ENCODE data around the gene SIGLEC8. TPM values are rescaled to one million over a fixed set of nuclear protein-coding genes. Genes with fewer than 3 reads are reported as not detected.
A peak's percentile ranks its signal among the peaks of the same experiment; 100 is the strongest.
"Not testable (repeated sequence)": the region's sequence is repeated elsewhere in the genome, so short reads cannot be mapped to it uniquely, and the experiment has no call there.

Gene SIGLEC8
- total and polyA plus RNA-seq, 4 donors: 2.0 to 4.7 (median 3.7) TPM

GRCh38 chr19:51433043-51433442 lies 25.2 kb downstream of the SIGLEC8 start:
- no peaks in the 10 kb centered on the region for H3K36me3 ChIP-seq (ENCODE audit: control insufficient read depth, insufficient read depth, low read length)
- no peak for DNase-seq (ENCODE audit: low read depth in 4 of 6, low spot score in 6 of 6)
- no peak overlapping the region for H3K27ac ChIP-seq (ENCODE audit: low read depth, low read length)
- H3K4me3 ChIP-seq (ENCODE audit: low read depth, low read length): no peak overlapping the region
- H3K4me1 ChIP-seq (ENCODE audit: control insufficient read depth, insufficient read depth, low read length): no peaks in the 10 kb centered on the region
- WGBS (ENCODE audit: insufficient coverage): 33% methylated on average over 1 of the region's 4 CpGs
- no peaks in the 10 kb centered on the region for H3K9me3 ChIP-seq (ENCODE audit: control insufficient read depth, insufficient read depth, low read length)
- H3K27me3 ChIP-seq (ENCODE audit: control insufficient read depth, insufficient read depth, low read length): no peaks in the 10 kb centered on the region

- Histone ChIP-seq H3K4me3 (ENCODE audit: low read depth, low read length) (no peak overlapping the region), H3K27me3 (ENCODE audit: control insufficient read depth, insufficient read depth, low read length) (peaks cover 3% of the 10 kb centered on the region), H3K9me3 (ENCODE audit: control insufficient read depth, insufficient read depth, low read length) (no peaks in the 10 kb centered on the region), H3K36me3 (ENCODE audit: control insufficient read depth, insufficient read depth, low read length) (no peaks in the 10 kb centered on the region), H3K27ac (ENCODE audit: low read depth, low read length) (no peak overlapping the region), H3K4me1 (ENCODE audit: control insufficient read depth, insufficient read depth, low read length) (no peaks in the 10 kb centered on the region)
- DNase-seq (ENCODE audit: low read depth in 4 of 6, low spot score in 6 of 6): no peak
- WGBS (ENCODE audit: insufficient coverage): 86% methylated on average over 1 of the region's 3 CpGs
Observed at GRCh38 chr19:51431124-51431523, 27.1 kb downstream of the SIGLEC8 start.

- no peak for DNase-seq (ENCODE audit: low read depth in 4 of 6, low spot score in 6 of 6)
- Histone ChIP-seq H3K4me1 (ENCODE audit: control insufficient read depth, insufficient read depth, low read length) (no peaks in the 10 kb centered on the region), H3K4me3 (ENCODE audit: low read depth, low read length) (no peak overlapping the region), H3K36me3 (ENCODE audit: control insufficient read depth, insufficient read depth, low read length) (no peaks in the 10 kb centered on the region), H3K9me3 (ENCODE audit: control insufficient read depth, insufficient read depth, low read length) (no peaks in the 10 kb centered on the region), H3K27me3 (ENCODE audit: control insufficient read depth, insufficient read depth, low read length) (peaks cover 5% of the 10 kb centered on the region), H3K27ac (ENCODE audit: low read depth, low read length) (no peak overlapping the region)
- 25% methylated on average over 1 of the region's 3 CpGs for WGBS (ENCODE audit: insufficient coverage)
Observed at GRCh38 chr19:51430221-51430620, 28.0 kb downstream of the SIGLEC8 start.

GRCh38 chr19:51427201-51427600 lies 31.1 kb downstream of the SIGLEC8 start:
- 73% methylated on average over 3 of the region's 3 CpGs for WGBS (ENCODE audit: insufficient coverage)
- Histone ChIP-seq H3K9me3 (ENCODE audit: control insufficient read depth, insufficient read depth, low read length) (no peaks in the 10 kb centered on the region), H3K4me1 (ENCODE audit: control insufficient read depth, insufficient read depth, low read length) (no peaks in the 10 kb centered on the region), H3K36me3 (ENCODE audit: control insufficient read depth, insufficient read depth, low read length) (no peaks in the 10 kb centered on the region), H3K27ac (ENCODE audit: low read depth, low read length) (no peak overlapping the region), H3K4me3 (ENCODE audit: low read depth, low read length) (no peak overlapping the region), H3K27me3 (ENCODE audit: control insufficient read depth, insufficient read depth, low read length) (peaks cover 5% of the 10 kb centered on the region)
- DNase-seq (ENCODE audit: low read depth in 4 of 6, low spot score in 6 of 6): no peak

GRCh38 chr19:51422053-51422448 lies 36.2 kb downstream of the SIGLEC8 start:
- Histone ChIP-seq H3K4me3 (ENCODE audit: low read depth, low read length) (no peak overlapping the region), H3K4me1 (ENCODE audit: control insufficient read depth, insufficient read depth, low read length) (peaks cover 4% of the 10 kb centered on the region), H3K27me3 (ENCODE audit: control insufficient read depth, insufficient read depth, low read length) (peaks cover 13% of the 10 kb centered on the region), H3K27ac (ENCODE audit: low read depth, low read length) (no peak overlapping the region), H3K36me3 (ENCODE audit: control insufficient read depth, insufficient read depth, low read length) (no peaks in the 10 kb centered on the region), H3K9me3 (ENCODE audit: control insufficient read depth, insufficient read depth, low read length) (no peaks in the 10 kb centered on the region)
- 2% methylated on average over 16 of the region's 19 CpGs for WGBS (ENCODE audit: insufficient coverage)
- DNase-seq (ENCODE audit: low read depth in 4 of 6, low spot score in 6 of 6): peak; percentile 19 to 78 (median 40)

- no peak for DNase-seq (ENCODE audit: low read depth in 4 of 6, low spot score in 6 of 6)
- Histone ChIP-seq H3K4me1 (ENCODE audit: control insufficient read depth, insufficient read depth, low read length) (peaks cover 4% of the 10 kb centered on the region), H3K36me3 (ENCODE audit: control insufficient read depth, insufficient read depth, low read length) (no peaks in the 10 kb centered on the region), H3K27ac (ENCODE audit: low read depth, low read length) (no peak overlapping the region), H3K9me3 (ENCODE audit: control insufficient read depth, insufficient read depth, low read length) (no peaks in the 10 kb centered on the region), H3K4me3 (ENCODE audit: low read depth, low read length) (no peak overlapping the region), H3K27me3 (ENCODE audit: control insufficient read depth, insufficient read depth, low read length) (peaks cover 13% of the 10 kb centered on the region)
- 16% methylated on average over 29 of the region's 39 CpGs for WGBS (ENCODE audit: insufficient coverage)
Observed at GRCh38 chr19:51421229-51422052, 36.8 kb downstream of the SIGLEC8 start.

- not testable (repeated sequence) for DNase-seq (ENCODE audit: low read depth in 4 of 6, low spot score in 6 of 6); H3K4me3 ChIP-seq (ENCODE audit: low read depth, low read length); H3K36me3 ChIP-seq (ENCODE audit: control insufficient read depth, insufficient read depth, low read length); H3K27me3 ChIP-seq (ENCODE audit: control insufficient read depth, insufficient read depth, low read length); H3K27ac ChIP-seq (ENCODE audit: low read depth, low read length); H3K4me1 ChIP-seq (ENCODE audit: control insufficient read depth, insufficient read depth, low read length); H3K9me3 ChIP-seq (ENCODE audit: control insufficient read depth, insufficient read depth, low read length)
- 92% methylated on average over 8 of the region's 11 CpGs for WGBS (ENCODE audit: insufficient coverage)
Observed at GRCh38 chr19:51420511-51420910, 37.7 kb downstream of the SIGLEC8 start.

GRCh38 chr19:51418707-51419106 lies 39.5 kb downstream of the SIGLEC8 start:
- peaks cover 4% of the 10 kb centered on the region for H3K4me1 ChIP-seq (ENCODE audit: control insufficient read depth, insufficient read depth, low read length)
- H3K27me3 ChIP-seq (ENCODE audit: control insufficient read depth, insufficient read depth, low read length): peaks cover 9% of the 10 kb centered on the region
- H3K9me3 ChIP-seq (ENCODE audit: control insufficient read depth, insufficient read depth, low read length): no peaks in the 10 kb centered on the region
- DNase-seq (ENCODE audit: low read depth in 4 of 6, low spot score in 6 of 6): no peak
- H3K4me3 ChIP-seq (ENCODE audit: low read depth, low read length): no peak overlapping the region
- no peaks in the 10 kb centered on the region for H3K36me3 ChIP-seq (ENCODE audit: control insufficient read depth, insufficient read depth, low read length)
- WGBS (ENCODE audit: insufficient coverage): no CpG with 5 or more reads among the region's 2 CpGs
- H3K27ac ChIP-seq (ENCODE audit: low read depth, low read length): no peak overlapping the region

GRCh38 chr19:51417810-51418157 lies 40.5 kb downstream of the SIGLEC8 start:
- no peak for DNase-seq (ENCODE audit: low read depth in 4 of 6, low spot score in 6 of 6)
- no peak overlapping the region for H3K27ac ChIP-seq (ENCODE audit: low read depth, low read length)
- no peak overlapping the region for H3K4me3 ChIP-seq (ENCODE audit: low read depth, low read length)
- WGBS (ENCODE audit: insufficient coverage): 83% methylated on average over 1 of the region's 3 CpGs
- H3K4me1 ChIP-seq (ENCODE audit: control insufficient read depth, insufficient read depth, low read length): peaks cover 4% of the 10 kb centered on the region
- H3K9me3 ChIP-seq (ENCODE audit: control insufficient read depth, insufficient read depth, low read length): no peaks in the 10 kb centered on the region
- H3K27me3 ChIP-seq (ENCODE audit: control insufficient read depth, insufficient read depth, low read length): peaks cover 9% of the 10 kb centered on the region
- no peaks in the 10 kb centered on the region for H3K36me3 ChIP-seq (ENCODE audit: control insufficient read depth, insufficient read depth, low read length)

GRCh38 chr19:51417107-51417809 lies 41.0 kb downstream of the SIGLEC8 start, which contains the start of gene SIGLEC10:
Gene SIGLEC10 (minus strand): TSS chr19:51417642. CDS start chr19:51417581, 61 bp downstream.
- no peak within 1 kb of the TSS for H3K4me3 ChIP-seq (ENCODE audit: low read depth, low read length)
- no peaks in the 10 kb centered on the region for H3K9me3 ChIP-seq (ENCODE audit: control insufficient read depth, insufficient read depth, low read length)
- peak in 1 of 6 donors; percentile 9 for DNase-seq (ENCODE audit: low read depth in 4 of 6, low spot score in 6 of 6)
- H3K27ac ChIP-seq (ENCODE audit: low read depth, low read length): no peak within 1 kb of the TSS
- peaks cover 9% of the 10 kb centered on the region for H3K27me3 ChIP-seq (ENCODE audit: control insufficient read depth, insufficient read depth, low read length)
- WGBS (ENCODE audit: insufficient coverage): 67% methylated on average over 18 of the region's 21 CpGs
- peaks cover 4% of the 10 kb centered on the region for H3K4me1 ChIP-seq (ENCODE audit: control insufficient read depth, insufficient read depth, low read length)
- no peaks in the 10 kb centered on the region for H3K36me3 ChIP-seq (ENCODE audit: control insufficient read depth, insufficient read depth, low read length)

All from spinal cord (tissue), 10 donors.